ENCODE measurements around the gene AGAP1. TPM values are rescaled to one million over a fixed set of nuclear protein-coding genes. Genes with fewer than 3 reads are reported as not detected.

The AGAP1 gene
- total RNA-seq, 1 donor from 2014 or later, result 47.2 TPM

DNA sequence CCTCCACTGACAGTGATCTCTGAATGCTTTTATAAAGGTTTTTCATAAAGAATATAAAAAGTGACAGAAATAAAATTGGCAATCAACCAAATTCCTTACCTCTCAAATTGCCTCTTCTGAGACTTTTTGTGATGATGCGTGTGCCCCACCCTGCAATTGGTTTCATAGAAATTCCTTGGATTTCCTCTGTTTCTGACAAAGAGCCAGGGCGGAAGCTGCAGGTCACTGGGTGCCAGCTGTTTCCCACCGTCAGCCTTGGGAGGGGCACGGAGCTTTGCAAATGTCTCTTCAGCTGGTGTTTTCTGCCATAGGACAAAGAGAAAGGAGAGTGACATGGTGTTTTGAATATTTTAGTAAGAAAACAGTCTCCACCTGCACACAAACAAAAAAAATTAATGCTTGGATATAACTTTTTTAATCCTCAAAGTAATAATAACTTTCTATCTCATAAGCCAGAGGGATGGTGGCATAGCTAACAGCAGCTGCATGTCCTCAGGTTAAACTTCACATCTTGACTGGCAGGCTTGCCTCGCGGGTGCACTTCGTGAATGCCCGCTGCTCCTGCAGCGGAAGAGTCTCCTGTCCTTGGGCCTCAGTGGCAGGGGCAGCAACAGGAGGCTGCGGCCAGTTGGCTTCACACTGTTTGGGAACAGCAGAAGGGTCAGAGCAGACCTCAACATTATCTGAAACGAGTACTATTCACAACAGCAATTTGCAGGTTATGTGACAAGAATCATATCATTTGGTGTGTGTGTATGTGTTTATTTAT is 24.7 kb downstream of the AGAP1 start:
- TF ChIP-seq, protein P1, sequence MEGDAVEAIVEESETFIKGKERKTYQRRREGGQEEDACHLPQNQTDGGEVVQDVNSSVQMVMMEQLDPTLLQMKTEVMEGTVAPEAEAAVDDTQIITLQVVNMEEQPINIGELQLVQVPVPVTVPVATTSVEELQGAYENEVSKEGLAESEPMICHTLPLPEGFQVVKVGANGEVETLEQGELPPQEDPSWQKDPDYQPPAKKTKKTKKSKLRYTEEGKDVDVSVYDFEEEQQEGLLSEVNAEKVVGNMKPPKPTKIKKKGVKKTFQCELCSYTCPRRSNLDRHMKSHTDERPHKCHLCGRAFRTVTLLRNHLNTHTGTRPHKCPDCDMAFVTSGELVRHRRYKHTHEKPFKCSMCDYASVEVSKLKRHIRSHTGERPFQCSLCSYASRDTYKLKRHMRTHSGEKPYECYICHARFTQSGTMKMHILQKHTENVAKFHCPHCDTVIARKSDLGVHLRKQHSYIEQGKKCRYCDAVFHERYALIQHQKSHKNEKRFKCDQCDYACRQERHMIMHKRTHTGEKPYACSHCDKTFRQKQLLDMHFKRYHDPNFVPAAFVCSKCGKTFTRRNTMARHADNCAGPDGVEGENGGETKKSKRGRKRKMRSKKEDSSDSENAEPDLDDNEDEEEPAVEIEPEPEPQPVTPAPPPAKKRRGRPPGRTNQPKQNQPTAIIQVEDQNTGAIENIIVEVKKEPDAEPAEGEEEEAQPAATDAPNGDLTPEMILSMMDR (IDR thresholded peaks at IDR 0.05; ENCODE audit: unreplicated experiment), result no peak
- no peaks in the 10 kb centered on the region for H3K27me3 Mint-ChIP-seq
- H3K27ac Mint-ChIP-seq, result no peak overlapping the region
- no peak for DNase-seq (ENCODE audit: low spot score, unreplicated experiment)
- H3K4me1 Mint-ChIP-seq (ENCODE audit: low read depth), result peaks cover 14% of the 10 kb centered on the region
- no peak overlapping the region for H3K4me3 Mint-ChIP-seq (ENCODE audit: low read depth)
- H3K36me3 Mint-ChIP-seq (ENCODE audit: insufficient read depth), result peaks cover 7% of the 10 kb centered on the region
- no peaks in the 10 kb centered on the region for H3K9me3 Mint-ChIP-seq (ENCODE audit: low read depth)

DNA sequence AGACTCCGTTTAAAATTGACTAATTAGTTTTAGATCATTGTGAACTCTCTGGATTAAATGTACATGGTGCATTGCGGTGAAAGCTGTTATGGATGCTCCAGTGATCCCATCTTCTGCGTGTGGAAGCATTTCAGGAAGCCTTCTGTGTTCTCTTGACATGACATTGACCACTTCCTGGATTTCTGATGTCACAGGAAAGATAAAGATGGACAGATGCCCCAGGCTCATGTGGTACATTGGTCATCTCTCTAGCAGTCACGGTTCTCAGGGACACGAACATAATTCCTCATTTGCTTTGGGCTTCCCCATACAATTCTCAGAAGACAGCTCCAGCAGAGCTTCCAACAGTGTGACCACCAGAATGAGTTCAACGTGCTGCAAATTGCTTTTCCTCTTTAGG is 26.9 kb downstream of the AGAP1 start:
- no peak for DNase-seq (ENCODE audit: low spot score, unreplicated experiment)
- Mint-ChIP-seq H3K27ac (no peak overlapping the region), H3K27me3 (no peaks in the 10 kb centered on the region), H3K4me3 (ENCODE audit: low read depth) (no peak overlapping the region), H3K9me3 (ENCODE audit: low read depth) (no peaks in the 10 kb centered on the region), H3K36me3 (ENCODE audit: insufficient read depth) (peaks cover 4% of the 10 kb centered on the region), H3K4me1 (ENCODE audit: low read depth) (peaks cover 14% of the 10 kb centered on the region)
- TF ChIP-seq, protein P1 (IDR thresholded peaks at IDR 0.05; ENCODE audit: unreplicated experiment), result no peak

DNA sequence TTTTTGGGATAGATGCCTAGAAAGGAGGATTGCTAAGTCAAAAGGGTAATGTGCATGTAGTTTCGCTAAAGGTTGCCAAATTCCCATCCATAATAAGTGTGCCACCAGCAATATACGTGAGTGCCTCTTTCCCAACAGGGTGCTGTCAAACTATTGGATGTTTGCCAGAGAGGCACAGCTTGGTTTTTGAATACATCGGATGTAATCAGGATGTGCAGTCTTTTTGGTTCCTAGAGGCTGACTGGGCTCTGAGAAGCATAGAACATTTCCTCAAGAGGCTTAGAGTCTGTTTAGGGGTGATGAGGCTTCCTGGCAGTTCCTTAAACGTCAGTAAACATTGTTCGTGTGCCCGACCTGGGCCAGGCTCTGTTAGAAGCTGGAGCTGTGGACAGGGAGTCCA is 28.0 kb downstream of the AGAP1 start:
- Mint-ChIP-seq H3K27me3 (no peaks in the 10 kb centered on the region), H3K36me3 (ENCODE audit: insufficient read depth) (peaks cover 2% of the 10 kb centered on the region), H3K9me3 (ENCODE audit: low read depth) (no peaks in the 10 kb centered on the region), H3K4me1 (ENCODE audit: low read depth) (peaks cover 15% of the 10 kb centered on the region), H3K4me3 (ENCODE audit: low read depth) (no peak overlapping the region), H3K27ac (no peak overlapping the region)
- no peak for DNase-seq (ENCODE audit: low spot score, unreplicated experiment)
- TF ChIP-seq, protein P1 (IDR thresholded peaks at IDR 0.05; ENCODE audit: unreplicated experiment), result no peak

DNA sequence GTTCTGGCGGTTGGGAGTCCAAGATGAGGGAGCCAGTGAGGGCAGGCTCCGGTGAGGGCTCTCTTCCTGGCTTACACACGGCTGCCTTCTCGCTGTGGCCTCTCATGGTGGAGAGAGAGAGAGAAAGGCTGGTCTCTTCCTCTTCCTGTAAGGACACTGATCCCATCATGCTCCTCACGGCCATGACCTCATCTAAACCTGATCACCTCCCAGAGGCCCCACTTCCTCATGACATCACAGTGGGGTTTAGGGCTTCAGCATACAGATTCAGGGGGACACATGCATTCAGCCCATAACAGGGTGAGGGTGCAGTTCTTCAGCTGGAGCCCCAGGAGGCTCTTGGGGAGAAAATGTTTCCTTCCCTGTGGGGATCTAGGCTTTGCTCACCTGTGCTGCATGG is 29.2 kb downstream of the AGAP1 start:
- Mint-ChIP-seq H3K4me1 (ENCODE audit: low read depth) (peaks cover 12% of the 10 kb centered on the region), H3K36me3 (ENCODE audit: insufficient read depth) (peaks cover 2% of the 10 kb centered on the region), H3K27ac (no peak overlapping the region), H3K4me3 (ENCODE audit: low read depth) (no peak overlapping the region), H3K9me3 (ENCODE audit: low read depth) (no peaks in the 10 kb centered on the region), H3K27me3 (no peaks in the 10 kb centered on the region)
- DNase-seq (ENCODE audit: low spot score, unreplicated experiment), result no peak
- TF ChIP-seq, protein P1 (IDR thresholded peaks at IDR 0.05; ENCODE audit: unreplicated experiment), result no peak

DNA sequence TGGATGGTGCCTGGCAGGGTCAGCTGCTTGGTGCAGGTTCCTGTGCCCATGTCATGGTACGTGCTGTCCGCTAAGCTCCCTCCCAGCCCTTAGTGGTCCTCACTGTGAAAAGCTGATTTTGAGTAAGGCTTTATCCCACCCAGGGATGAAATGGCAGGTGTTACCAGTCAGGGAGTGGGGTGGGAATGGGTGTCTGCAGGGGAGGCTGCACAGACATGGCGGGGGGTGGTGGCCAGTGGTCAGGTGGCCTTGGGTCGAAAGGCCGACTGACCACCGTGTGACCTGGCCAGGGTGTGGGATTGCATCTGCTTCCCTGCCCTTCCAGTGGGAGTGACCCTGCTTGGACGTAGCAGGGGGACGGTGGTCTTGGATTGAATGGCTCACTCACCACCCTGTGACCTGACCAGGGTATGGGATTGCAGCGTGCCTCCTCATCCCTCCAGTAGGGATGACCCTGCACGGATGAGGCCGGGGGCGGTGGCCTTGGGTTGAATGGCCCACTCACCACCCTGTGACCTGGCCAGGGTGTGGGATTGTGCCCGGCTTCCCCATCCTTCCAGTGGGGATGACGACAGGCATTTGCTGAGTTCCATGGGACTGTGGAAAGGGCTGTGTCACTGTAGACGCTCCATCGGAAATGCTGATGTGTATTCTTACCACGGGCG is 29.8 kb downstream of the AGAP1 start:
- no peak overlapping the region for H3K27ac Mint-ChIP-seq
- DNase-seq (ENCODE audit: low spot score, unreplicated experiment), result no peak
- H3K4me3 Mint-ChIP-seq (ENCODE audit: low read depth), result no peak overlapping the region
- H3K9me3 Mint-ChIP-seq (ENCODE audit: low read depth), result no peaks in the 10 kb centered on the region
- no peaks in the 10 kb centered on the region for H3K27me3 Mint-ChIP-seq
- H3K36me3 Mint-ChIP-seq (ENCODE audit: insufficient read depth), result peaks cover 2% of the 10 kb centered on the region
- H3K4me1 Mint-ChIP-seq (ENCODE audit: low read depth), result peaks cover 6% of the 10 kb centered on the region
- TF ChIP-seq, protein P1 (IDR thresholded peaks at IDR 0.05; ENCODE audit: unreplicated experiment), result no peak

Measured in progenitor cell of endocrine pancreas (in vitro differentiated cells).